Astrocyte (in vitro differentiated cells and primary cell): ENCODE measurements around the gene ERC1. TPM values are rescaled to one million over a fixed set of nuclear protein-coding genes. Genes with fewer than 3 reads are reported as not detected.
A peak's percentile ranks its signal among the peaks of the same experiment; 100 is the strongest.

Source experiments
- DNase-seq: peaks from one replicate; pipeline ENCODE4 v3.0.0-alpha.2; 2010; ENCODE audit warnings: low read depth
- FAIRE-seq: peaks from 2 replicates; lab custom pipeline; 2011; peaks lifted over from hg19 to GRCh38; lab: Jason Lieb, UNC
- H2AFZ ChIP-seq: 2 replicates; pipeline ENCODE4 v1.6.0; 2012; ENCODE audit warnings: low read depth, low read length, inconsistent platforms
- H3K27ac ChIP-seq: 2 replicates; pipeline ENCODE4 v1.5.1; 2011; ENCODE audit warnings: low read depth, low read length, inconsistent platforms
- H3K27me3 ChIP-seq: 2 replicates; pipeline ENCODE4 v1.6.0; 2011; ENCODE audit warnings: low read length, inconsistent platforms; ENCODE audit not compliant: insufficient read depth
- H3K36me3 ChIP-seq: 2 replicates; pipeline ENCODE4 v1.5.1; 2011; ENCODE audit warnings: low read length, inconsistent platforms; ENCODE audit not compliant: insufficient read depth
- H3K4me1 ChIP-seq: 2 replicates; pipeline ENCODE4 v1.5.1; 2011; ENCODE audit warnings: low read length, inconsistent platforms; ENCODE audit not compliant: insufficient read depth
- H3K4me2 ChIP-seq: 2 replicates; pipeline ENCODE4 v1.6.0; 2012; ENCODE audit warnings: low read length, inconsistent platforms
- H3K4me3 ChIP-seq: 2 replicates; pipeline ENCODE4 v1.5.1; 2011; ENCODE audit warnings: low read depth, mild to moderate bottlenecking, low read length, inconsistent platforms; ENCODE audit not compliant: insufficient read depth
- H3K79me2 ChIP-seq: 2 replicates; pipeline ENCODE4 v1.6.0; 2012; ENCODE audit warnings: mild to moderate bottlenecking, low read length, inconsistent platforms; ENCODE audit not compliant: insufficient read depth
- H3K9ac ChIP-seq: 2 replicates; pipeline ENCODE4 v1.6.0; 2012; ENCODE audit warnings: mild to moderate bottlenecking, low read length, inconsistent platforms
- H3K9me3 ChIP-seq: 2 replicates; pipeline ENCODE4 v1.5.1; 2012; ENCODE audit warnings: low read depth, mild to moderate bottlenecking, low read length, inconsistent platforms; ENCODE audit not compliant: insufficient read depth
- H4K20me1 ChIP-seq: 2 replicates; pipeline ENCODE4 v1.6.0; 2012; ENCODE audit warnings: low read length, inconsistent platforms; ENCODE audit not compliant: insufficient read depth
- H3K27ac Mint-ChIP-seq: one replicate; pipeline ENCODE4 v1.8.0; 2021; ENCODE audit warnings: mild to moderate bottlenecking, mixed read lengths; ENCODE audit not compliant: unreplicated experiment
- H3K27me3 Mint-ChIP-seq: one replicate; pipeline ENCODE4 v1.8.0; 2021; ENCODE audit warnings: low read depth, mixed read lengths; ENCODE audit not compliant: unreplicated experiment
- H3K36me3 Mint-ChIP-seq: one replicate; pipeline ENCODE4 v1.8.0; 2021; ENCODE audit warnings: low read depth, mixed read lengths; ENCODE audit not compliant: unreplicated experiment
- H3K4me1 Mint-ChIP-seq: one replicate; pipeline ENCODE4 v1.8.0; 2021; ENCODE audit warnings: low read depth, mixed read lengths; ENCODE audit not compliant: unreplicated experiment
- H3K4me3 Mint-ChIP-seq: one replicate; pipeline ENCODE4 v1.8.0; 2021; ENCODE audit warnings: mild to moderate bottlenecking, moderate library complexity, mixed read lengths; ENCODE audit not compliant: unreplicated experiment
- H3K9me3 Mint-ChIP-seq: one replicate; pipeline ENCODE4 v1.8.0; 2021; ENCODE audit warnings: mild to moderate bottlenecking, mixed read lengths; ENCODE audit not compliant: unreplicated experiment
- CTCF ChIP-seq: IDR thresholded peaks from 2 replicates; pipeline ENCODE4 v1.5.1; 2011; ENCODE audit warnings: low read depth, mild to moderate bottlenecking, inconsistent platforms, low read length, moderate library complexity; ENCODE audit not compliant: insufficient read depth
- EZH2 ChIP-seq: IDR thresholded peaks from 2 replicates; pipeline ENCODE4 v1.6.1; 2012; ENCODE audit warnings: mild to moderate bottlenecking, low read length, inconsistent platforms; ENCODE audit not compliant: insufficient read depth
- total RNA-seq: library from RNA; stranded (reverse); gene quantifications from 2 replicates; pipeline ENCODE4 v1.2.1, GENCODE V29; 2021

The ERC1 gene
- total RNA-seq, 1 donor from 2014 or later, result 67.1 TPM

- Histone ChIP-seq H3K36me3 (no peaks in the 10 kb centered on the region), H3K27ac (no peak overlapping the region), H3K79me2 (peaks cover 79% of the 10 kb centered on the region), H4K20me1 (peaks cover 70% of the 10 kb centered on the region), H3K9me3 (no peaks in the 10 kb centered on the region), H3K9ac (no peak overlapping the region), H3K4me2 (peak overlapping the region; percentile 90), H3K4me3 (peak overlapping the region; percentile 17), H2AFZ (no peak overlapping the region), H3K27me3 (peaks cover 10% of the 10 kb centered on the region), H3K4me1 (peaks cover 33% of the 10 kb centered on the region)
- H3K9me3 Mint-ChIP-seq, result no peaks in the 10 kb centered on the region
- TF ChIP-seq EZH2 (no peak), CTCF (no peak)
- H3K27ac Mint-ChIP-seq, result no peak overlapping the region
- no peaks in the 10 kb centered on the region for H3K27me3 Mint-ChIP-seq
- DNase-seq, result peak; percentile 27
- peaks cover 17% of the 10 kb centered on the region for H3K36me3 Mint-ChIP-seq
- peak overlapping the region; percentile 82 for H3K4me3 Mint-ChIP-seq
- H3K4me1 Mint-ChIP-seq, result peaks cover 59% of the 10 kb centered on the region
- FAIRE-seq, result no peak
These were observed 542.2 kb downstream of the ERC1 start for GRCh38 chr12:1533205-1533601.

GRCh38 chr12:1533602-1534304 lies 542.7 kb downstream of the ERC1 start:
- Mint-ChIP-seq H3K9me3 (no peaks in the 10 kb centered on the region), H3K4me1 (peaks cover 56% of the 10 kb centered on the region), H3K27ac (no peak overlapping the region), H3K27me3 (no peaks in the 10 kb centered on the region), H3K36me3 (peaks cover 20% of the 10 kb centered on the region), H3K4me3 (peak overlapping the region; percentile 82)
- Histone ChIP-seq H3K4me1 (peaks cover 33% of the 10 kb centered on the region), H3K36me3 (no peaks in the 10 kb centered on the region), H3K4me2 (peak overlapping the region; percentile 90), H3K27me3 (peaks cover 10% of the 10 kb centered on the region), H4K20me1 (peaks cover 75% of the 10 kb centered on the region), H3K79me2 (peaks cover 85% of the 10 kb centered on the region), H3K27ac (no peak overlapping the region), H2AFZ (no peak overlapping the region), H3K4me3 (peak overlapping the region; percentile 26), H3K9ac (no peak overlapping the region), H3K9me3 (no peaks in the 10 kb centered on the region)
- DNase-seq (peak; percentile 88), FAIRE-seq (peak; percentile 83)
- no peak for TF ChIP-seq EZH2
- no peak for TF ChIP-seq CTCF

- Histone ChIP-seq H4K20me1 (peaks cover 85% of the 10 kb centered on the region), H3K27ac (no peak overlapping the region), H3K9ac (no peak overlapping the region), H3K4me2 (no peak overlapping the region), H3K9me3 (no peaks in the 10 kb centered on the region), H2AFZ (no peak overlapping the region), H3K27me3 (peaks cover 10% of the 10 kb centered on the region), H3K36me3 (no peaks in the 10 kb centered on the region), H3K4me1 (peaks cover 27% of the 10 kb centered on the region), H3K4me3 (no peak overlapping the region), H3K79me2 (peaks cover 89% of the 10 kb centered on the region)
- DNase-seq (no peak), FAIRE-seq (no peak)
- no peak overlapping the region for H3K27ac Mint-ChIP-seq
- peaks cover 46% of the 10 kb centered on the region for H3K4me1 Mint-ChIP-seq
- H3K27me3 Mint-ChIP-seq, result no peaks in the 10 kb centered on the region
- H3K36me3 Mint-ChIP-seq, result peaks cover 23% of the 10 kb centered on the region
- peak overlapping the region; percentile 57 for H3K4me3 Mint-ChIP-seq
- H3K9me3 Mint-ChIP-seq, result no peaks in the 10 kb centered on the region
- no peak for TF ChIP-seq EZH2
- no peak for TF ChIP-seq CTCF
These were observed 543.7 kb downstream of the ERC1 start for GRCh38 chr12:1534748-1535147.
